RWPE2 (cell line): ENCODE data around the gene DZIP1.

Experiments used
- ATAC-seq: fragments of 200-7000 bp; cut with Tn5 transposase; 3 replicates; pipeline ENCODE4 v1.9.1; 2021; ENCODE audit warnings: low read depth
- DNase-seq: peaks from one replicate; pipeline ENCODE4 v3.0.0-alpha.2; 2020; ENCODE audit warnings: low spot score
- H3K27ac ChIP-seq: fragments of 450-650 bp; 2 replicates; pipeline ENCODE4 v1.5.1; 2017; ENCODE audit warnings: mild to moderate bottlenecking; ENCODE audit not compliant: poor library complexity, severe bottlenecking
- H3K27me3 ChIP-seq: fragments of 250-450 bp; sonication (Bioruptor Pico); 2 replicates; pipeline ENCODE4 v1.5.1; 2021; ENCODE audit warnings: mild to moderate bottlenecking, moderate library complexity; ENCODE audit not compliant: insufficient read depth, poor library complexity, severe bottlenecking
- H3K36me3 ChIP-seq: fragments of 250-450 bp; sonication (Bioruptor Pico); 2 replicates; pipeline ENCODE4 v1.5.1; 2020; ENCODE audit warnings: low read depth, mild to moderate bottlenecking, moderate library complexity
- H3K4me1 ChIP-seq: fragments of 250-450 bp; sonication (Bioruptor Pico); 2 replicates; pipeline ENCODE4 v1.5.1; 2021; ENCODE audit warnings: mild to moderate bottlenecking, moderate library complexity; ENCODE audit not compliant: insufficient read depth, poor library complexity, severe bottlenecking
- H3K4me3 ChIP-seq: fragments of 250-450 bp; sonication (Bioruptor Pico); 2 replicates; pipeline ENCODE4 v1.5.1; 2021; ENCODE audit warnings: mild to moderate bottlenecking, moderate library complexity; ENCODE audit not compliant: severe bottlenecking
- H3K9me3 ChIP-seq: fragments of 250-450 bp; sonication (Bioruptor Pico); 2 replicates; pipeline ENCODE4 v1.5.1; 2021; ENCODE audit warnings: mild to moderate bottlenecking, moderate library complexity; ENCODE audit not compliant: severe bottlenecking
- CTCF ChIP-seq: fragments of 450-650 bp; IDR thresholded peaks from one replicate; pipeline ENCODE4 v1.5.1; 2017; ENCODE audit warnings: mild to moderate bottlenecking, moderate library complexity; ENCODE audit not compliant: poor library complexity, severe bottlenecking

DZIP1 gene

GRCh38 chr13:95552208-95552538 is 92.3 kb downstream of the DZIP1 start:
- Histone ChIP-seq H3K4me3 (no peak overlapping the region), H3K4me1 (peaks cover 5% of the 10 kb centered on the region), H3K27ac (no peak overlapping the region), H3K27me3 (peaks cover 49% of the 10 kb centered on the region), H3K36me3 (no peaks in the 10 kb centered on the region), H3K9me3 (no peaks in the 10 kb centered on the region)
- TF ChIP-seq CTCF = no peak
- ATAC-seq (no peak), DNase-seq (no peak)

DNA sequence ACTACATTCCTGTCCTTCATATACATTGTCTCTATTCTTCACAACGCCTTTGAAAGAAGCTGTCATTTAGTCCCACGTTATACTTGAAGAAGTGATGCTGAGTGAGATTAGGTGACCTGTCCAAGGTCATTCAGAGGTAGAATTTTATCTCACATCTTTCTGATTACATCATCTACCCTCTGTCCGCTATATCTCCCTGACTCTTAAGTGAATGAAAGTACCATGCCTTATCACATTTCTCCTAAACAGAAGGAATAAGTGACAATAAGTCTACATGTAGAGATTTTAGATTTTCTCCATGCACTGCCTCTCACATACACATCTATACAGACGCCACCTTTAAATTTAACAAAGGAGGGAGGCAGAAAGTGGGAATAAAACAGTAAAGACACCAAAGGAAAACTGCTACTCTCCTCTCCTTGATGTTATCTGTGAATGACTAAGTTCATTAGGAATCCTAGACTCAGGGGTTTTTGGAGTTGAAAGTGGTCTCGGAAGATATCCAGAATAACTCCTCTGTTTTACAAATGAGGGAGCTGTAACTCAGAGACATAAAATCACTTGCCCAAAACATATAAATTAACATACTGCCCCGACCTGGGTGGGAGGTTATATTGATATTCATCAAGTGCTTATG is 96.9 kb downstream of the DZIP1 start:
- ATAC-seq (no peak), DNase-seq (no peak)
- Histone ChIP-seq H3K4me1 (no peaks in the 10 kb centered on the region), H3K27me3 (peaks cover 32% of the 10 kb centered on the region), H3K4me3 (no peak overlapping the region), H3K36me3 (no peaks in the 10 kb centered on the region), H3K9me3 (no peaks in the 10 kb centered on the region), H3K27ac (no peak overlapping the region)
- TF ChIP-seq CTCF = no peak

DNA sequence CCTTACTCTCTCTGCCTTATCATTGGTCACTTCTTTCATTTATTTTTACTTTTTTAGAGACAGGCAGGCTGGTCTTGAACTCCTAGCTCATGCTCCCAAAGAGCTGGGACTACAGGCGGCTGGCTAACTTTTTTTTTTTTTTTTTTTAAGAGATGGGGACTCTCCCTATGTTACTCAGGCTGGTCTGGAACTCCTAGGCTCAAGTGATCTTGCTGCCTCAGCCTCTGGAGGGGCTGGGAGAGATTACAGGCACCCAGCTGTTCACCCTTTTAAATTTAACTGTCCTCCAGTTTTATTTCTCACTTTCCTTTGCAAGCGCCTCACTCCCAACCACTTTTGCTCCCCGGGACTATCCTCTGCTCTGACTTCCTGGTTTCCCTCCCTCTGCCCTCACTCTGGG is 97.6 kb downstream of the DZIP1 start:
- Histone ChIP-seq H3K4me3 (no peak overlapping the region), H3K27me3 (peaks cover 30% of the 10 kb centered on the region), H3K27ac (no peak overlapping the region), H3K4me1 (no peaks in the 10 kb centered on the region), H3K36me3 (no peaks in the 10 kb centered on the region), H3K9me3 (no peaks in the 10 kb centered on the region)
- ATAC-seq = no peak
- no peak for TF ChIP-seq CTCF
- no peak for DNase-seq

- no peak overlapping the region for H3K4me3 ChIP-seq
- no peaks in the 10 kb centered on the region for H3K36me3 ChIP-seq
- peaks cover 16% of the 10 kb centered on the region for H3K27me3 ChIP-seq
- no peak overlapping the region for H3K27ac ChIP-seq
- no peak for ATAC-seq
- no peaks in the 10 kb centered on the region for H3K9me3 ChIP-seq
- no peak for TF ChIP-seq CTCF
- no peak for DNase-seq
- H3K4me1 ChIP-seq = no peaks in the 10 kb centered on the region
These were observed 100.2 kb downstream of the DZIP1 start for GRCh38 chr13:95544293-95544692.

- H3K9me3 ChIP-seq = no peaks in the 10 kb centered on the region
- no peak for DNase-seq
- H3K36me3 ChIP-seq = no peaks in the 10 kb centered on the region
- no peak for TF ChIP-seq CTCF
- H3K27ac ChIP-seq = no peak overlapping the region
- no peaks in the 10 kb centered on the region for H3K4me1 ChIP-seq
- H3K4me3 ChIP-seq = no peak overlapping the region
- ATAC-seq = no peak
- no peaks in the 10 kb centered on the region for H3K27me3 ChIP-seq
These were observed 102.5 kb downstream of the DZIP1 start for GRCh38 chr13:95541911-95542474.
